ENCODE results near the gene UPP2. TPM values are rescaled to one million over a fixed set of nuclear protein-coding genes. Genes with fewer than 3 reads are reported as not detected.

Gene UPP2
- total and polyA plus RNA-seq, 3 donors from 2014 or later = 0.16 TPM; not detected in 2

DNA sequence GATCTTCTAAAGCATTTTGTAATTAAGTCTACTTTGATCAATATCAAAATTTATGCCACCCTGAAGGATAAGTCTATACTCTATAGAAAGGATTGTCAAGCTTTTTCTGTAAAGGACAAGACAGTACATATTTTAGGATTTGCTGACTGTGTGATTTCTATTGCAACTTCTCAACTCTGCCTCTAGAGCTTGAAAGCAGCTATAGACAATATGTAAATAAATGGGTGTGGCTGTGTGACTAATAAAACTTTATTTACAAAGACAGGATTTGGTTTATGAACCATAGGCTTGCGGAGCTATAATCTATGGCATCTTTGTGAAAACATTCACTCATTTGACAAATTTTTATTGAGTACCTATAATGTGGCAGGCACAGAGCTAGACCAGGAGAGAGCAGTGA is 18.4 kb downstream of the UPP2 start:
- H3K36me3 ChIP-seq (ENCODE audit: low read depth, missing control alignments) = no peaks in the 10 kb centered on the region
- TF ChIP-seq POLR2A (IDR thresholded peaks at IDR 0.05) = no peak
- TF ChIP-seq, protein P1, sequence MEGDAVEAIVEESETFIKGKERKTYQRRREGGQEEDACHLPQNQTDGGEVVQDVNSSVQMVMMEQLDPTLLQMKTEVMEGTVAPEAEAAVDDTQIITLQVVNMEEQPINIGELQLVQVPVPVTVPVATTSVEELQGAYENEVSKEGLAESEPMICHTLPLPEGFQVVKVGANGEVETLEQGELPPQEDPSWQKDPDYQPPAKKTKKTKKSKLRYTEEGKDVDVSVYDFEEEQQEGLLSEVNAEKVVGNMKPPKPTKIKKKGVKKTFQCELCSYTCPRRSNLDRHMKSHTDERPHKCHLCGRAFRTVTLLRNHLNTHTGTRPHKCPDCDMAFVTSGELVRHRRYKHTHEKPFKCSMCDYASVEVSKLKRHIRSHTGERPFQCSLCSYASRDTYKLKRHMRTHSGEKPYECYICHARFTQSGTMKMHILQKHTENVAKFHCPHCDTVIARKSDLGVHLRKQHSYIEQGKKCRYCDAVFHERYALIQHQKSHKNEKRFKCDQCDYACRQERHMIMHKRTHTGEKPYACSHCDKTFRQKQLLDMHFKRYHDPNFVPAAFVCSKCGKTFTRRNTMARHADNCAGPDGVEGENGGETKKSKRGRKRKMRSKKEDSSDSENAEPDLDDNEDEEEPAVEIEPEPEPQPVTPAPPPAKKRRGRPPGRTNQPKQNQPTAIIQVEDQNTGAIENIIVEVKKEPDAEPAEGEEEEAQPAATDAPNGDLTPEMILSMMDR (IDR thresholded peaks at IDR 0.05) = no peak
- H3K9me3 ChIP-seq = no peaks in the 10 kb centered on the region
- intact Hi-C loops (cut with DNase I; ENCODE audit: low total_unique reads) = no loop called here
- no peak overlapping the region for H3K27ac ChIP-seq
- DNase-seq = no peak
- H3K4me1 ChIP-seq = no peaks in the 10 kb centered on the region
- WGBS, 2 donors = 92 to 94% methylated on average over 1 of the region's 1 CpG
- no peak overlapping the region for H3K4me3 ChIP-seq
- no peaks in the 10 kb centered on the region for H3K27me3 ChIP-seq

DNA sequence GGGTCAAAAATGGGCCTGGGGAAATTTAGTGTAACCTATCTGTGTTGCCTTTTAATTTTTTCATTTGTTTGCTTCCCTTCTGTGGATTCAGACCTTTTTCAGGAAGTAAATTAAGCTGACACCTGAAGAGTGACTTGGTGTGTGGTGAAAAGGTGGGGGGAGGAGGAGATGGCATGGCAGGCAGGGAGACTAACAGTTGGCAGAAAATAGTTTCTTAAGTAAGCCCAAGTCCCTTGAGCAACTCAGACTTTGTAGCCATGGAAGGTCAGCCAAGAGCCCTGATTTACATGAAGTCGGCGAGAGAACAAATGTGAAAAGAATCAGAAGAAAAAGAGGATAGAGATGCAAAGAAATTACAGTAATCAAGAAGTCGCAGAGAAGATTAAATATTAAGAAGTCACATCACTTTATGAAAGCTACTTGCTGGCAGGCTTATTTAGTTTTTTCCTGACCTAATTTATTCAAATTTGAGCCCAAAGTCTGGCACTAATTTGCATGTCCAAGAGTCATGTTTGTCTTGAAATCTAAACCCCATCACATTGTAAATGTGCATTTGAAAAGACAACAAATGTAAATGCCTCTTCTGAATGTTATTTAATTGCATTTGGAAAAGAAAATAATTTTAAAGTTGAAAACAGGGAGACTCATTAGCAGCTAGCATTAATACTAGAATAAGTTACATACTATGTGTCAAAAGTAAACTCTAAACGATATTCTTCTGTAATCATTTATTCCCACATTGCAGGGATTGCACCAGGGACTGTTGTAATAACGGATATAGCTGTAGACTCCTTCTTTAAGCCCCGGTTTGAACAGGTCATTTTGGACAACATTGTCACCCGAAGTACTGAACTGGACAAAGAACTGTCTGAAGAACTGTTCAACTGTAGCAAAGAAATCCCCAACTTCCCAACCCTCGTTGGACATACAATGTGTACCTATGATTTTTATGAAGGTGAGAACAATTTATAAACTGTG is 19.3 kb downstream of the UPP2 start:
- H3K36me3 ChIP-seq (ENCODE audit: low read depth, missing control alignments) = no peaks in the 10 kb centered on the region
- WGBS, 2 donors = 63 to 73% methylated on average over 8 of the region's 8 CpGs
- no peak for DNase-seq
- intact Hi-C loops (cut with DNase I; ENCODE audit: low total_unique reads) = no loop called here
- H3K4me1 ChIP-seq = no peaks in the 10 kb centered on the region
- H3K9me3 ChIP-seq = no peaks in the 10 kb centered on the region
- H3K27ac ChIP-seq = no peak overlapping the region
- TF ChIP-seq, protein P1 (IDR thresholded peaks at IDR 0.05) = no peak
- no peak for TF ChIP-seq POLR2A (IDR thresholded peaks at IDR 0.05)
- H3K4me3 ChIP-seq = no peak overlapping the region
- no peaks in the 10 kb centered on the region for H3K27me3 ChIP-seq

DNA sequence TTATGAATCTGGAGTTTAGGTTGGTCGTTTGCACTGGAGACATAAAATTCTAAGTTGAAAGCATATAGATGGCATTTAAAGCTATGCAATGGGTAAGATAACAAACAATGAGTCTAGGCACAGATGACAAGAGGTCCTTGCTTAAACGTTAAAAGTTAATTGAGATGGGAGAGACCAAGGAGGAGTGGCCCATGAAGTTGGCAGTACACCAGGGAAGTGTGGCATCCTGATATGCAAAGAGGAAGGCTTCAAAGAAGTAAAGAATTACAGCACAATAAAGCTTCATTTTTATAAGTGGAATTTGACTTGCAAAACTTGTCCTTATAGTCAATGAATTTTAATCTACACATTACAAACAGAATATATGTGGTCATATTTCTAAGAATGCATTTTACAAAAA is 23.2 kb downstream of the UPP2 start:
- intact Hi-C loops (cut with DNase I; ENCODE audit: low total_unique reads) = no loop called here
- H3K27ac ChIP-seq = no peak overlapping the region
- no peaks in the 10 kb centered on the region for H3K9me3 ChIP-seq
- TF ChIP-seq, protein P1 (IDR thresholded peaks at IDR 0.05) = no peak
- no peak for TF ChIP-seq POLR2A (IDR thresholded peaks at IDR 0.05)
- H3K4me3 ChIP-seq = no peak overlapping the region
- DNase-seq = no peak
- no peaks in the 10 kb centered on the region for H3K27me3 ChIP-seq
- no peaks in the 10 kb centered on the region for H3K4me1 ChIP-seq
- no peaks in the 10 kb centered on the region for H3K36me3 ChIP-seq (ENCODE audit: low read depth, missing control alignments)
- 66 to 68% methylated on average over 2 of the region's 2 CpGs for WGBS, 2 donors

DNA sequence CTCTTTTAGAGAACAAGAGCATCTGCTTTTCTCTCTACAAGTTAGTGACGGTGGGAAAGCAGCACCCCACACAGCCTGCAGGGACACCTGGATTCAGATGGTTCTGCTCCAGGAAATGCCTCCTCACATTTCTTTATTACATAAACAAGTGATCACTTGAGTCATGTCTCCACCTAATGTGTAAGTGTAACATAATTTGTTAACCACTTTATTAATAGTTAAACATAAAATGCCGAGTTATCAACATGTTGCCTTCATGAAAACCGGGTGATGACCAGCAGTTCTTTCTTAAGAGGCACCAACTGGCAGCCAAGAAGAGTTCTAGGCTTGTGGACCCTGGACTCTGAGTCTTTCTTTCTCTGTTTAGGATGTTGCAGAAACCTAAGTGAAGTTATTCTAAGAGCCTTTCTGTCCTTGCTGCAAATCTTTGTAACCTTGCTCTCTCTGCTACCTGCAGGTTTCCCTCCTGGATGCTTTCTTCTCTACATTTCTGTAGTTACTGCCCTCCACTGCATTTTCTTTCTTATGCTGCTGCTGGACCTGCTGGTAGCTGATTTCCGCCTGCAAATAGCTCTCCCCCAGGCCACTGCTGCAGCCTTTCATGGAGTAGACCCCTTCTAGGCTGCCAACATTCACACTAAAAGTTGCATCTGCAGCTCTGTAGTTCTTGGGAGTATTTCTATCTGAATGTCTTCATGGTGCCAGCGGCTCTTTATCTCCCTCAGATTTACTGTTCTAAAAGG is 24.3 kb downstream of the UPP2 start:
- TF ChIP-seq POLR2A (IDR thresholded peaks at IDR 0.05) = no peak
- TF ChIP-seq, protein P1 (IDR thresholded peaks at IDR 0.05) = no peak
- WGBS, 2 donors = 81 to 83% methylated on average over 5 of the region's 5 CpGs
- H3K4me1 ChIP-seq = no peaks in the 10 kb centered on the region
- H3K9me3 ChIP-seq = no peaks in the 10 kb centered on the region
- intact Hi-C loops (cut with DNase I; ENCODE audit: low total_unique reads) = no loop called here
- DNase-seq = no peak
- H3K4me3 ChIP-seq = no peak overlapping the region
- no peaks in the 10 kb centered on the region for H3K27me3 ChIP-seq
- H3K27ac ChIP-seq = no peak overlapping the region
- no peaks in the 10 kb centered on the region for H3K36me3 ChIP-seq (ENCODE audit: low read depth, missing control alignments)
